B cell (primary cell): ENCODE results near the gene LIN9.

ENCODE experiments used
- EZH2 ChIP-seq: IDR thresholded peaks from 2 replicates; pipeline ENCODE4 v1.6.1; 2012; ENCODE audit warnings: borderline replicate concordance, low read depth, mild to moderate bottlenecking, moderate library complexity, low read length; ENCODE audit not compliant: insufficient read depth, poor library complexity, severe bottlenecking
- TF ChIP-seq, protein P1 (sequence below): fragments of 200-600 bp; IDR thresholded peaks from one replicate; pipeline ENCODE4 v1.8.0; 2022; ENCODE audit warnings: antibody characterized with exemption, mild to moderate bottlenecking

DNA sequence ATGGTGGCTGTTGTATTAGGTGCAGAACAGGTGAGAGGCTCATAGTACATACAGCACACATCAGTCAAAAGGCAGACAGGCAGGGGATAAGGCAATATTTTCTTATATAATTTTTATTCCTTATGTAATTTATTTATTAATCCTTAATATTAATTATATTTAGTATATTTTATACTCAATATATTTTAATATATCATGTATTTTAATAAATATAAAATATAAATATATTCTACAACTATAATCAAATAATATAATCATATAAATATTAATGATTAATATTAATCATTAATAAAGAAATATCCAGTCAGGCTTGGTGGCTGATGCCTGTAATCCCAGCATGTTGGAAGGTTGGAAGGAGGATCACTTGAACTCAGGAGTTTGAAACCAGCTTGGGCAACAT is 104.8 kb downstream of the LIN9 start:
- TF ChIP-seq, protein P1, sequence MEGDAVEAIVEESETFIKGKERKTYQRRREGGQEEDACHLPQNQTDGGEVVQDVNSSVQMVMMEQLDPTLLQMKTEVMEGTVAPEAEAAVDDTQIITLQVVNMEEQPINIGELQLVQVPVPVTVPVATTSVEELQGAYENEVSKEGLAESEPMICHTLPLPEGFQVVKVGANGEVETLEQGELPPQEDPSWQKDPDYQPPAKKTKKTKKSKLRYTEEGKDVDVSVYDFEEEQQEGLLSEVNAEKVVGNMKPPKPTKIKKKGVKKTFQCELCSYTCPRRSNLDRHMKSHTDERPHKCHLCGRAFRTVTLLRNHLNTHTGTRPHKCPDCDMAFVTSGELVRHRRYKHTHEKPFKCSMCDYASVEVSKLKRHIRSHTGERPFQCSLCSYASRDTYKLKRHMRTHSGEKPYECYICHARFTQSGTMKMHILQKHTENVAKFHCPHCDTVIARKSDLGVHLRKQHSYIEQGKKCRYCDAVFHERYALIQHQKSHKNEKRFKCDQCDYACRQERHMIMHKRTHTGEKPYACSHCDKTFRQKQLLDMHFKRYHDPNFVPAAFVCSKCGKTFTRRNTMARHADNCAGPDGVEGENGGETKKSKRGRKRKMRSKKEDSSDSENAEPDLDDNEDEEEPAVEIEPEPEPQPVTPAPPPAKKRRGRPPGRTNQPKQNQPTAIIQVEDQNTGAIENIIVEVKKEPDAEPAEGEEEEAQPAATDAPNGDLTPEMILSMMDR: no peak
- no peak for TF ChIP-seq EZH2
